ENCODE measurements around the gene ITGB7.
"Not testable (repeated sequence)": the region's sequence is repeated elsewhere in the genome, so short reads cannot be mapped to it uniquely, and the experiment has no call there.

Gene ITGB7

DNA sequence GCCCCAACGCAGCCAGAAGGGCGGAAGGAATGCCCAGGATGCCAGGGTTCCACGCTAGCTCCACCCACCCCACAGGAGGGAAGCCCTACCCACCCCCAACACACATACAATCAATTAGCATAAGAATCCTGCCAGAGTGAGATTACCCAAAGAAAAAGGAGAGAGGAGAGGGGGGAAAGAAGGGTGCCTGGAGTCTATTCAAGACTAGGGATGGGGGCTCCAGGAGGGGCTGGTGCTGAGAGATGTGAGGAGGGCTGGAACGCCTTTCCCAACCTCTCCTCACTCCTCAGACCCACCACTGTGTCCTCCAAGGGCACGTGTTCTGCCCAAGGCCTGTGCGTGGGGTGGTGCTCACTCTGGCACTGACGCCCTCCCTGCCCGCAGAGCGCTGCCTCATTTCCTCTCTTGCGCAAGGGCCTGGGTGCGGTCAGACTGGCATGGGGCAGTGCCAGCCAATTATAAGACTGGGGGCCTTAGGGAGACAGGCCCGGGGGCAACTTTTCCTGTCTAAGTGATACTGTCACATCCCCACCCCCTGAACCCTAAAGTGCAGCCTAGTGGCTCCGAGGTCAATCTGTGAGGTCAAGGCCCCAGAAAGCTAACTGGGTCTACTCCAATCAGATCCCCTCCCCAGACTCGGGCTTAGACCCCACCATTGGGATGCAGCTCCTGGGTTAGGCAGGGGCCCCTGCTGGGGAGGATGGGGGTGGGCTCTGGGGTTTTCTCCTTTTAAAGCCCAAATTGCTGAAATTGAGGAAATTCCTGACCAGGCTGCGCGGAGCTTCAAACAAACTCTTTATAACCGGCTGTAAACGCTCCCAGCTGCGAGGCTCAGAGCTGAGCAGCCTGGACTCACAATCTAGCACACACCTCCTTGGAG, 10.2 kb upstream of the ITGB7 start:
- no peak for DNase-seq

DNA sequence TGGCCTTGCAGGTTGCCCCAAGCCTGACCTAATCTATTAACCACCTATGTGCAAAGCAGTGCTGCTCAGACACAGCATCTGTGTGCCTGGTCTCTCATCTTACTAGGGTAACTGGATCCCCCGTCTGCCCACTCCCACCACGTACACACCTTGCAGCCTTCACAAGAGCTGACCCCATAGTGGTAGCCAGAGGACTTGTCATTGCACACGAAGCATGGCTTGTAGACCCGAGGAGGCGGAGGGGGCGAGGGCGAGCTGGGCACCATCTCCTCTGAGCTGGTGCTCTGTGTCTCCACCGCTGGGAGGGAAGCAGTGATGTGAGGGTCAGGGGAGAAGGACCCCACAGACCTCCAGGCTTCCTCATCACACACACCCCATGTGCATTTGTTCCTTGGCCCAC, 8.4 kb upstream of the ITGB7 start:
- DNase-seq = no peak

DNA sequence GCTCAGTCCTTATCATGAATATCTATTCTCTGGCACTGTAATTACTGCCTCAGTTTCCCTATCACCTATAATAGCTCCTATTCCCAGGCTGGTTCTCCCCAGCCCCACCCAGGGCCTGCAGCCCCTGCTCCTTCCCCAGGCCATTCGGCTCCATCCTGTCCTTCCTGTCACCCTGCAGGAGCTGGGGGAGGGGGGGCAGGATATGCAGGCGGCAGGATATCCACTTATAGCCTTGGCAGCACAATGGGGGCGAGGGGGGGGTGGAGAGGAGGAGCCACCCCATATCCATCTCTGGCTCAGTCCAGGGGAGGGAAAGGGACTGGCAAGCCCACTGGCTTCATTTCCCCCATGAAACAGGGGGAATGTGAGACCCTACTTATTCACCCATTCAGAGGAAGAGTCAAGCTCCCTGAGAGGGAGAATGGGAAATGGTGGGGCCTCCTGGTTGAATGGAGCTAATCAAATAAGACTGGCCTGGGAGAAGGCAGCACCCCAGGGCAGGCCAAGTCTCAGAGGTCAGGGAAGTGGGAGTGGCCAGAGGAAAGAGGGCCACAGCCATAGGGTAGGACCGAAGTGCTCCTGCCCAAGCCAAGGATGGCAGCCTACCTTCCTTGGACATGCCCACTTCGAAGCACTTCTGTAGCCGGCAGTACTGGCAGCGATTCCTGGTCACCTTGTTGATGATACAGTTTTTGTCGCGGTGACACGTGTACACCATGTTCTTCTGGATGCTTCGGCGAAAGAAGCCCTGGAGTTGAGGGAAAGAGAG, 7.8 kb upstream of the ITGB7 start:
- DNase-seq = no peak

DNA sequence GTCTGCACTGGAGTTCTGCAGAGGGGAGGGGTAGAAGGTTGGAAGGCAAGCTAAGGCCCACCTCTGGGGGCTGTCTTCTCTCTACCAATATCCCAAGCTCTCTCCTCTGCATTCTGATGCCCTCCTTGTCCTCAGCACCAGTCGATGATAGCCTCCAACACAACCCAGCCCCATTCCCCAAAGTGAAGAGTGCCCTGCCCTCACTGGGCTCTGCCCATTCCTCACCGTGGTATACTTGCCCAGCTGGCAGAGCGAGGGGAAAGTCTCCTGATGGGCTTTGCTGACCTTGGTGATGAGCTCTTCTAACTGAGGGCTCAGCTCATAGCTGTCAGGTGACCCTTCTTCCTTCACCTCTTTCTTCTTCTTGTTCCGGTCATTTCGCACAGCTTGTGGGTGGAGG, 7.2 kb upstream of the ITGB7 start:
- DNase-seq = no peak

DNA sequence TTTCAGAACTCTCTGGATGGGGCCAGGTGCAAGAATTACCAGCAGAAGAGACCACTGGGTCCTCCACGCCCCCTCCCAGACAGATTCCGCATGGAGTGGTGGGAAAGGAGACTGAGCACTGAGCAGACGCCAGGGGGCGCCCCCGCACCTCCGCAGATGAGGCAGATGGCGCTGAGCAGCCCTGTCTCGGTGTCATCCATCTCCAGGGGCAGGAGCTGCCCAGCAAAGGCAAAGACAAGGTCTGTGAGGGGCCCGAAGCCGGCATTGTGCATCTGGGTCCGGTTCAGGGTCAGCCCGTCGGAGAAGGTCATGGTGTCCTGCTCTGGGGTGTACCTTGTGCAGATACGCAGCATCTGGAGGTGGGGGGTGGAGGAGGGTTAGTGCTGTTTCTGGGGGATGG, 6.3 kb upstream of the ITGB7 start:
- DNase-seq = no peak

DNA sequence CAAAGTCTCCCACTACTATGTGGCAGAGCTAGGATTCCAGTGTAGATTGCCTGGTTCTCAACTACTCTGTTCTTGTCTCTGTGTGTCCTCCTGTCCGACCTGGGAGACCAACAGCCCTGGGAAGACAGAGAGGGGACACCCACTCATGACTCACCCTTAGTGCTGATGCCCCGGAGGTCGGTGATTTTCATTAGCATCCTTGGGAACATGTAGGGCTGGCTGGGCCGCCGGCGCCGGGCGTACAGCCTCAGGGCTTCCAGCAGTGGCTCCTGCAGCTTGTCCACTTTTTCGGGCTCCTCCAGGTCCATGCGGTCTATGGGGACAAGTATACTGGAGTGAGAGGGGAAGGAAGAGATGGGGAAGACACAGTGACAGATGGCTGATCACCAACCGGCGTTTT, 5.9 kb upstream of the ITGB7 start:
- no peak for DNase-seq

DNA sequence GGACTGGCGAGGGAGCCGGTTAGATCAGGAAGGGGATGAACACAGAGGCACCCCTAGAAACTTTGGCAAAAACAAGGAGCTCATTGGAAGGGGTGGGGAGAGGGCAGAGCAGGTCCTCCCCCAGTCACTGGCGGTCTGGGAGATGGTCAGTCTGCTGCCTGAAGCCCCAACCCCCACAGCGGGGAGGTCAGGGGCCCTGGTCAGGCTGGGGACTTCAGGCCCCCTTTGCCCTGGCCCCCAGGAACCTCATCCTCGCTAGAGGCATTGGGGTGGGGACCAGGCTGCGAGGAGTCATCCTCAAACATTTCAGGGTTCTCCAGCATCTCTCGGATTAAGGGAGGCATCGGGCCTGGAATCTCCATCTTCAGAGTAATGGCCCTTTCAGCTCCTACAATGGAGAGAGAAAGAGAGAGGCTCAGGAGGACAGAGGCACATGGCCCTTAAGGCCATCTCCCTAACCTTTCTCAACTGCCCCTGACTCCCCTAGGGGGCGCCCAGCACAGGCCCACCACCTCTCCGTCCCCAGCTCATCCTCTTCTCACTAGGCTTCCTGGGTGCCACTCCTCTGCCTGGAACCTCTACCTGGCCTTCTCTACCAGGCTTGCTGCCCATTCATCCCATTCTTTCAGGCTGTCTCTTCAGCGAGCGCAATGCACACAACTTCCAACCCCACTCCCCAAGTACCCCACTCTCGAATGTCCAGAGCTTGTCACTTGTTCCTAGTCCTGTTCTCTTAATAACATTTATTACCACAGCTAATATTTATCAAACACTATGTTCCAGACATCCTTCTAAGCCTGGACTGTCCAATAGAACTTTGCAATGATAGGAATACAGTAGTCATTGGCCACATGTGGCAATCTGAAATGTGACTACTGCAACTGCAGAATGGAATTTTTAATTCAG, 4.7 kb upstream of the ITGB7 start:
- no peak for DNase-seq

DNA sequence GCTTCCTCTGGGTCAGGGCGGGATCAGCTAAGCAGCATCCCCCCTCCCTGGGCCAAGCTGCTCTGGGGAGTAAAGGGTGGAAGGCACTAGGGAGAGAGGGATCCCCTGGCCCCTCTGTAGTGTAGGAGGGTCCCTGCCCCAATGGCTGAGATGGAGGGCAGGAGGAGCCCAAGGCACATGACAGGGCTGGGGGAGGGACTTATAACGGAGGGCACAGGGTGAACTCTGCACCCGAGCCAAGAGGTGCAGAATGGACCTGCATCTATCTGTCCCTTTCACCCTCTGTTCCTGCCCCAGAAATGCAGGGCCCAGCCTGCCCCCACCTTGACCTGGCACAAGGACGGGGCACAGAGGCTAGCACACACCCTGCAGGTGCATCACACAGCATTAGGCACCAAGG, 3.8 kb upstream of the ITGB7 start:
- DNase-seq = no peak

DNA sequence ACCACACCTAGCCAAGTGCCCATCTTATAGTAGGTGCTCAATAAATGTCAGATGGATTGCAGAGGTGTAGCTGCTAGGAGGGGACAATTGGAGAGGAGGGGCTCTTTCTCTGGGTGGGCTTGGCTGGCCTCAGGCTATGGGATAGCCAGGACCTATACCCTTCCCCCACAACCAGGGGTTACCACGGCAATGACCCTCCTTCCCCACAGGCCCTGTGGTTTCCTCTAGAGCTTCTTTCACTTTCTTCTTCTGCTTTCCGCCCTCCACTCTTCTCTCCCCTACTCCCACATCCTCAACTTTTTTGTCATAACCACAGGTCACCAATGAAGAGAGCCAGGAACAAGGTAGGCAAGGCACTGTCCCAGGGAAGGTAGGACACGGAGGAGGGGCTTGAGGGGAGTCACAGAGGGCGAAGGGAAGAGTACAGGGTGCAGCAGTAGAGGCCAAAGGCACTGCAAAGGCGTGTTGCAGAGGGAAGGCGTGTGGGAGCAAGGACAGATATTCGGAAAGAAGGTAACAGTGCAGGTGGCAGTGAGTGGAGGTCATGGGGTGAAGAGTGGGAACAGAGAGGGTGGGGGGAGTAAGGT, 1.9 kb upstream of the ITGB7 start:
- no peak for DNase-seq

DNA sequence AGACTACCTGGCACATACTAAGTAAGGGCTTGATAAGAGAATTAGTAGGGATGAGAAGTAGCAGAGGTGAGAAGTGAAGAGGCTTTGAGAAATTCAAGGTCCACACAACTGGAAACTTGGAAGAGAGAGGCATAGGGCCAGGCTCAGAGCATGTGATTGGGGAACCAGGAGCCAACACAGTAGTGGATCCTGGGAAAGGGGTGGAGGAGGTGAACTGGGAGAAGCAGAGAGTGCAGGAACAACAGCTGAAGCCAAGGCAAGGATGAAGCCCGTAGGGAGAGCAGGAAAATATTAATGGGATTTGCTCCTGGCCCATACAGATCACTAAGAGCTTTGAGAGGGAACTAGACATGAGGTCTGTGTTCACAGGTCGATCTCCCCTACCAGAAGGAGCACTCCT, 1.4 kb upstream of the ITGB7 start:
- DNase-seq = no peak

DNA sequence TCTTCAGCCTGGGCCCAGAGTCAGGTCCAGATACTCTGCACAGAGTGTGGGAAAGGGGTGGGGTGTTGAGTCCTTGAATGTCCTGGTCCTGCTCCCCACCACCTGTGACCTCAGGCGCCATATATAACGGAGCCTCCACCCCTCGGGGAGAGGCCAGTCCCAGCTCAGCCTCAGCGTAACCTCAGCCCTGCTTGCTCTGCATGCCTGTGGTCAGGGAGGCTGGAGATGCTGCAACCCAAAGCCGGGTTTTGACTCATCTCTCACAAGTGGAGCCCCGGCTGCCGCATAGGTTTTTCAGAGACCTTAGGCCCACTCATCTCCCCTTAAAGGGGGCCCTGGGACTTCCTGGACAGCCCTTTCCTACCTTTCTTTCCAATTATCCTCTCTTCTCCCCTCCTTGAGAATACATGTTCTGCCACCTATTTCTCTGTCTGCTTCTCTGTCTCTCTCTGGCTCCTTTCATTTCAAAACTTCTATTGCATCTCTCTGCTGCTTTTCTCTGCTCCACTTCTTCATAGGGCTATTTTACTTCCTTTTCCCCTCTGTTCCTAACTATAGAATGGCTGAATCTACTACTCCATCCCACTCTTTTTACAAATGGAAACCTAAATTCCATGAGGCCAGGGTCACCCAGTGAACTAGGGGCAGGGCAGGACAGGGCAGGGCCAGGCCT, 1.2 kb downstream of the ITGB7 start:
- peak; percentile 75 for DNase-seq

DNA sequence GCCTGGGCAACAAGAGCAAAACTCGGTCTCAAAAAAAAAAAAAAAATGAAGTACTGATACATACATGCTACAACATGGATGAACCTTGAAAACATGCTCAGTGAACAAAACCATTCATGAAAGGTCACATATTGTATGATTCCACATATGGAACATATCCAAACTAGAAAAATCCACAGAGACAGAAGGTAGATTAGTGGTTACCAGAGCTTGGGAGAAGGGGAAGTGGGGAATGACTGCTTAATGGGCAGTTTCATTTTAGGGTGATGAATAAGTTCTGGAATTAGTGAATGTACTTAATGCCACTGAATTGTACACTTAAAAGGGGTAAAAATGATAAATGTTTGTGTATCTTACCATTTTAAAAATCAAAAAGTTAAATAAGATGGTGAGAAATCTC, 2.7 kb downstream of the ITGB7 start:
- DNase-seq = no peak

DNA sequence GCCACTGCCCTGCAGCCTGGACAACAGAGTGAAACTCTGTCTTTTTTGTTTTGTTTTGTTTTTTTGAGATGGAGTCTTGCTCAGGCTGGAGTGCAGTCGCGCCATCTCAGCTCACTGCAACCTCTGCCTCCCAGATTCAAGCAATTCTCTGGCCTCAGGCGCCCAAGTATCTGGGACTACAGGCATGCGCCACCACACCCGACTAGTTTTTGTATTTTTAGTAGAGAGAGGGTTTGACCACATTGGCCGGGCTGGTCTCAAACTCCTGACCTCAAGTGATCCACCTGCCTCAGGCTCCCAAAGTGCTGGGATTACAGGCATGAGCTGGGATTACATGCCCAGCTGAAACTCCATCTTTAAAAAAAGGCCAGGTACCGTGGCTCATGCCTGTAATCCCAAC, 4.7 kb downstream of the ITGB7 start:
- not testable (repeated sequence) for DNase-seq

DNA sequence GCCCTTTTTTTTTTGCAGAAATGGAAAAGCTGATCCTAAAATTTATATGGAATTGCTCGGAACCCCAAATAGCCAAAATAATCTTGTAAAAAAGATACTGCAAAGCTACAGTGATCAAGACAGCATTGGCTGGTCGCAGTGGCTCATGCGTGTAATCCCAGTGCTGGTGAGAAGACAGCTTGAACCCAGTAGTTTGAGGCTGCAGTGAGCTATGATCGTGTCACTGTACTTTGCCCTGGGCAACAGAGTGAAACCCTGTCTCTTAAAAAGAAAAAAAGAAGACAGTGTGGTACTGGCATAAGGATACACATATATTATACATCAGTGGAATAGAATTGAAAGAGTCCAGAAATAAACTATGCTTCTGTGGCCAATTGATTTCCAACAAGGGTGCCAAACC, 5.4 kb downstream of the ITGB7 start:
- no peak for DNase-seq

DNA sequence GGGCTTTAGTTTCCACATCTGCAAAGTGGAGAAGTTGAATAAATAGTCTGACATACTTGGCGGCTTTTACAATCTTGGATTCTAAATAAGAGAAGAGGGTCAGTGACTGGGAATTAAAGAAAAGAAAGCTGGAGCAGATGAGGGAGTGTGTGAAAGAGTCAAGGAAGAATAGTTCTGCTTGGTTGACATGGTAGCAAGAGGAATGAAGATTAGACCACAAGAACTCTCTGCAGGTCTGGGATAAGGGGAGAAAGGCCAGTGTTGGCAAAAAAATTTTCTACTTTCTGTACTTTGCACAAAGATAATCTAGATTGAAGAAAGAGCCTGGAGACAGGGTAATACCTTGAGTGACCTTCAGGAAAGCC, 5.9 kb downstream of the ITGB7 start:
- no peak for DNase-seq

DNA sequence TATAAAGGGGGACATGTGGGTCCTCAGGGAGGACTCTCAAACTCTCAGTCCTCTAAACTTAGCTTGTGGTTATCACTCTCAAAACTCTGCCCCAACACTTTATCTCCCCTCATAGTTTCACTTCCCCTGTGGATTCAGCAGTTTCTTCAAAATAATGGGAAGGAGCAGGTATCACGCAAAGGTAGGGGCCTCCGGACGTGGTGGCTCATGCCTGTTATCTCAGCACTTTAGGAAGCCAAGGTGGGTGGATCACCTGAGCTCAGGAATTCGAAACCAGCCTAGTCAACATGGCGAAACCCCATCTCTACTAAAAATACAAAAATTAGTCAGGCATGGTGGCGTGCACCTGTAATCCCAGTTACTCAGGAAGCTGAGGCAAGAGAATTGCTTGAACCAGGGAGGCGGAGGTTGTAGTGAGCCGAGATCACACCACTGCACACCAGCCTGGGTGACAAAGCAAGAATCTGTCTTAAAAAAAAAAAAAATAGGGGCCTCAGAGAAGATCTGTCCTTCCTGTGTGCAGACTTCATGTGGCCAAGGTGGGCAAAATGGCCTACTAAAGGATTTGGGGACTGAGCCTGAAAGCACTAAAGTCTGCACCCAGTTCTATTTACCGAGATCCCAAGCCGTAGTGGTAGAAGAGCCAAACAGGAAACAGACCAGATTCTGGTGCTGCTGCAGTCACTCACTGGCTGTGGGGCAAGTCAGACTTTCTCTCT, 6.4 kb downstream of the ITGB7 start:
- DNase-seq = no peak

DNA sequence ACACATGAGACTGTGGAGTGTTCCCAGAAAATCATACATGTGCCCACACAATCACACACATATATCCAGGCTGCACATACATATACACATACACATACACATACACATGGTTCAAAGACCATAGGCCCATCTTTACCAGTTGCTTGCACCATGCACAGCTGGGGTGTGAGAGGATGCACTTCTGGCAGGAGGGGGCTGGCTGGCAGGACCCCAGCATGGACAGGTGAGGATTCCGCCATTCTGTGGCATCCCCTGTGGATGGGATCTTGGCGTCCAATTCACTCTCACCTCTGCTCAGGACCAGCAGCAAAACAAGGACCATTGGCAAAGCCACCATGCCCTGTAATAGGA, 7.0 kb downstream of the ITGB7 start:
- DNase-seq = no peak

DNA sequence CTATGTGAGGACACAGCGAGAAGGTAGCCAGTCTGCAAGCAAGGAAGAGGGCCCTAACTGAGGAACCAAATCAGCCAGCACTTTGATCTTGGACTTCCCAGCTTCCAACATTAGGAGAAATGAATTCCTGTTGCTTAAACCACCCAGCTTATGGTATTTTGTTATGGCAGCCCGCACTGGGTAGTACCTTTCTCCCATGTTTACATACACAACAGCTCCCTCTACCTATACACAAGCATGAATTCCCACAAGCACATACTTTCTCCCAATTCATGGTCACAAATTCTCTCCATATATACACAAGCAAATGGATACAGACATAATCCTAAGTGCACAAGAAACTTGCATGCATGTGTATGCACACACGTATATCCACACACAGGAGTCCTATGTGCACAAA, 7.4 kb downstream of the ITGB7 start:
- DNase-seq = no peak

DNA sequence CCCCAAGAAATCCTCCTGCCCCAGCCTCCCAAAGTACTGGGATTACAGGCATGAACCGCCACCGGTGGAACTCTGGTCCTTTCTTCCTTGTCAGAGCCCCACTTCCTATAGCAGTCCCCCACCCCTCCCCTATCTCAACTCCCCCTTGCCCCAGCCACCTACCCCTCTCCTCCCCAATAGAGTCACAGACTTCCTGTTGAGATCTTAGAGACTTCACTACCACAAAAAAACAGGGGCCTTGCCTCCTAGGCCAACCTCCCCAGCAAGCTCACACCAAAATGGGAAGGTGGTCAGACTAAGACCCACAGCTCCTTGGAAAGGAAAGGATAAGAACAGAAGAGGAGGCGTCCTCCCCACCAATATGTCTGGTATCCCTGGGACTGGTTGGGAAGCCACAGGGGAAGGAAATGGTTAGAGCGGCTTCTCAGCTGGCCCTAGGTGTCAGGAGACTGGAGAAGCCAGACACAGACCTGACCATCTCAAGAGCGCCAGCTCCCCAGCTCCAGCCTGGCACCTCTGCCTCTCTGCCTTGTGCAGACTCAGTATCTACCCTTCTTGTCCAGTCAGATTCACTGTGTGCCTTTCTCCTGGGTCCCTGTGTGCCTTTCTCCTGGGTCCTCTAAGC, 8.5 kb downstream of the ITGB7 start:
- no peak for DNase-seq

DNA sequence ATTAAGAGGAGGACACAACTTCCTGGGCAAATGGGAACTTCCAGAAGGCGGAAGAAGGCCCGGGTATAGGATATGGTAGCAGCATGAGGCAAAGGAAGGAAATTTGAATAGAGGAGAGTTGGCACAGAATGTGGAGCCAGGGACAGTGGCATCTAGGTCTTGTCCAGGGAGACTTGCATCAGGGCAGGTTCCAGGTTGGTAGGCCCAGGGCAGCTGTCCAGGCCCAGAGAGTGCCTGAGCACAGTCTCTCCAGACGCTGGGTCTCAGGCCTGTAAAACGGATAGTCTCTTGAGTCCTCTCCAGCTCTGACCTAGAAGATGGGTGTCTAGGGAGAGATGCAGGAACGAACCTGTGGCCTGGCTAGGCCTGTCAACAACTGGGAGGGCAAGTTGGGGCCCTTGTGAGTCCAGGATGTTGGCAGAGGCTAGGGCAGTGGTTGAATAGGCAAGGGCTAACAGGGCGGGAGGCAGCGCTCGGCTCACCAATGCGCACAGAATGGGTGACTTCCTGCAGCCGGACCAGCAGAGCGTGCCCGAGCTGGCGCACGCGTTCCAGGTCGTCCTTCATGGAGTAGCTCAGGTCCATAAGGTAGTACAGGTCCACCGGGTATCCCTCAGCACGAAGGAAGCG, 9.9 kb downstream of the ITGB7 start:
- DNase-seq = no peak

DNA sequence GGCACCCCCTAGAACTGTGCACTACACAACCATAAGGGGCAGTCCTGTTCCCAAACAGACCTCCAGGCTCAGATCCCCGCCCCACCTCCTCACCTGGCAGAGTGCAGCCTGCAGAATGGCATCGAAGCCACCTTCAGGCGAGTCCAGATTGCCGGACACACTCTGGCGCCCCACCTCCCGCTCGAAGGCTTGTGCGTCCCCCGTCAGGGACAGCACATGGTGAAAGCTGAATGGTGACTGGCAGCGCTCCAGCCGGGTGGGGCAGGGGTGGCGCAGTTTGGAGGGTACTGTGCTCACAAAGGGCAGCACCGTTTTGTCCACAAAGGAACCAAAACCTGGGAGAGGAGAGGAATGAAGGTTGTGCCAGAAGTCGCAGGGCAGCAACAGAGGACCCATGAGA, 10.6 kb downstream of the ITGB7 start:
- no peak for DNase-seq
